ENCODE measurements around the gene VWA3A.
"Not testable (repeated sequence)": the region's sequence is repeated elsewhere in the genome, so short reads cannot be mapped to it uniquely, and the experiment has no call there.

VWA3A gene

GRCh38 chr16:22088642-22089041 lies 3.7 kb upstream of the VWA3A start:
- peak; percentile 50 for FAIRE-seq

- no peak for FAIRE-seq
Measured at GRCh38 chr16:22089910-22090309, 2.4 kb upstream of the VWA3A start.

- FAIRE-seq = no peak
Measured at GRCh38 chr16:22091721-22092120, 620 bp upstream of the VWA3A start.

- FAIRE-seq = no peak
Measured at GRCh38 chr16:22093331-22093730, 990 bp downstream of the VWA3A start.

- no peak for FAIRE-seq
Measured at GRCh38 chr16:22093996-22094395, 1.7 kb downstream of the VWA3A start.

GRCh38 chr16:22098405-22099255 lies 6.3 kb downstream of the VWA3A start:
- no peak for FAIRE-seq

GRCh38 chr16:22099256-22099975 lies 7.1 kb downstream of the VWA3A start:
- FAIRE-seq = no peak

- no peak for FAIRE-seq
Measured at GRCh38 chr16:22103441-22103840, 11.1 kb downstream of the VWA3A start.

GRCh38 chr16:22109258-22109898 lies 17.0 kb downstream of the VWA3A start:
- no peak for FAIRE-seq

GRCh38 chr16:22111629-22112028 lies 19.3 kb downstream of the VWA3A start:
- FAIRE-seq = not testable (repeated sequence)

- FAIRE-seq = no peak
Measured at GRCh38 chr16:22116095-22116700, 23.9 kb downstream of the VWA3A start.

GRCh38 chr16:22117609-22118008 lies 25.3 kb downstream of the VWA3A start:
- no peak for FAIRE-seq

- FAIRE-seq = no peak
Measured at GRCh38 chr16:22120440-22120839, 28.1 kb downstream of the VWA3A start.

GRCh38 chr16:22122239-22122638 lies 29.9 kb downstream of the VWA3A start:
- no peak for FAIRE-seq

GRCh38 chr16:22123146-22123545 lies 30.8 kb downstream of the VWA3A start:
- FAIRE-seq = no peak

- no peak for FAIRE-seq
Measured at GRCh38 chr16:22123759-22124490, 31.6 kb downstream of the VWA3A start.

GRCh38 chr16:22124583-22125284 lies 32.4 kb downstream of the VWA3A start:
- no peak for FAIRE-seq

- FAIRE-seq = no peak
Measured at GRCh38 chr16:22126037-22126558, 33.8 kb downstream of the VWA3A start.

- not testable (repeated sequence) for FAIRE-seq
Measured at GRCh38 chr16:22128537-22128936, 36.2 kb downstream of the VWA3A start.

GRCh38 chr16:22130528-22130927 lies 38.2 kb downstream of the VWA3A start:
- no peak for FAIRE-seq

- no peak for FAIRE-seq
Measured at GRCh38 chr16:22132801-22133200, 40.5 kb downstream of the VWA3A start.
